GM13977 (cell line): Measurements from ENCODE around the gene PROKR1.

Experiments used
- DNase-seq: peaks from one replicate; pipeline ENCODE4 v3.0.0; 2012; ENCODE audit warnings: low spot score
- CTCF ChIP-seq: IDR thresholded peaks from 2 replicates; pipeline ENCODE4 v1.5.1; 2012; ENCODE audit warnings: mild to moderate bottlenecking, control low read depth; ENCODE audit not compliant: insufficient read depth; ENCODE audit errors: extremely low read depth, missing control alignments
- in situ Hi-C: fragments of 300-500 bp; cut with MboI; formaldehyde crosslinking; loops from one replicate; pipeline ENCODE4 v1.12.0; 2022; ENCODE audit warnings: low sequenced_read_pairs, low pct_unique_long_range_greater_than_20kb, mixed read lengths, inconsistent platforms; ENCODE audit not compliant: unreplicated experiment

Gene PROKR1

GRCh38 chr2:68650645-68651044 is 7.3 kb downstream of the PROKR1 start:
- in situ Hi-C loops = no loop called here

GRCh38 chr2:68653034-68653433 is 9.7 kb downstream of the PROKR1 start:
- DNase-seq = no peak
- TF ChIP-seq CTCF = no peak
- in situ Hi-C loops = no loop called here

More at GRCh38 chr2:68650645-68651044, 7.3 kb downstream of the PROKR1 start:
- no peak for TF ChIP-seq CTCF
- DNase-seq = no peak

- in situ Hi-C loops = no loop called here
- TF ChIP-seq CTCF = no peak
- DNase-seq = peak; percentile 55
Observed at GRCh38 chr2:68653538-68653982, 10.2 kb downstream of the PROKR1 start.

- in situ Hi-C loops = no loop called here
- no peak for TF ChIP-seq CTCF
- DNase-seq = no peak
Observed at GRCh38 chr2:68658266-68658665, 14.9 kb downstream of the PROKR1 start.

GRCh38 chr2:68659081-68659480 is 15.7 kb downstream of the PROKR1 start:
- in situ Hi-C loops = no loop called here
- TF ChIP-seq CTCF = no peak
- no peak for DNase-seq

- no peak for TF ChIP-seq CTCF
- no peak for DNase-seq
- in situ Hi-C loops = no loop called here
Observed at GRCh38 chr2:68660658-68661057, 17.3 kb downstream of the PROKR1 start.

GRCh38 chr2:68662466-68662865 is 19.1 kb downstream of the PROKR1 start:
- DNase-seq = no peak
- no peak for TF ChIP-seq CTCF
- in situ Hi-C loops = no loop called here
